H1 (cell line): Measurements from ENCODE around the gene PRRX2. TPM values are rescaled to one million over a fixed set of nuclear protein-coding genes. Genes with fewer than 3 reads are reported as not detected.

Experiments used
- CTCF ChIA-PET: fragments of 300-600 bp; sonication (Branson Sonifier 250); formaldehyde crosslinking; loops from one replicate; lab custom pipeline; 2021; ENCODE audit not compliant: partially characterized antibody; lab: Charles Lee
- POLR2A ChIA-PET: fragments of 300-600 bp; sonication (Branson Sonifier 250); formaldehyde crosslinking; loops from one replicate; lab custom pipeline; 2021; ENCODE audit warnings: inconsistent platforms; ENCODE audit not compliant: partially characterized antibody; lab: Charles Lee
- DNase-seq, 2 experiments: peaks; one replicate each; pipeline versions ENCODE4 v3.0.0 to v3.0.0-alpha.2; 2010 to 2022; ENCODE audit warnings: low spot score in 2 of 2, low read depth in 1 of 2, mixed read lengths in 1 of 2
- FAIRE-seq: peaks from 2 replicates; lab custom pipeline; 2011; peaks lifted over from hg19 to GRCh38; lab: Jason Lieb, UNC
- H2AFZ ChIP-seq: 2 replicates; pipeline ENCODE4 v1.8.1; 2012; ENCODE audit warnings: low read length, inconsistent platforms
- H2AK5ac ChIP-seq: 2 replicates; pipeline ENCODE4 v1.6.1; 2013; ENCODE audit warnings: low read depth, low read length
- H2BK120ac ChIP-seq: replicated peaks from 2 replicates; pipeline ENCODE3; 2013; ENCODE audit warnings: low read depth, low read length, inconsistent platforms
- H2BK12ac ChIP-seq: 2 replicates; pipeline ENCODE4 v1.6.1; 2013; ENCODE audit warnings: low read depth, low read length
- H2BK15ac ChIP-seq: 2 replicates; pipeline ENCODE4 v1.6.1; 2013; ENCODE audit warnings: low read length
- H2BK20ac ChIP-seq: 2 replicates; pipeline ENCODE4 v1.6.1; 2013; ENCODE audit warnings: low read length
- H2BK5ac ChIP-seq: 2 replicates; pipeline ENCODE4 v1.6.1; 2013; ENCODE audit warnings: low read depth, low read length
- H3K14ac ChIP-seq: 2 replicates; pipeline ENCODE4 v1.6.1; 2013; ENCODE audit warnings: inconsistent platforms; ENCODE audit not compliant: insufficient read length
- H3K18ac ChIP-seq: 2 replicates; pipeline ENCODE4 v1.6.1; 2013; ENCODE audit warnings: low read length; ENCODE audit errors: extremely low read depth
- H3K23ac ChIP-seq: 2 replicates; pipeline ENCODE4 v1.6.1; 2013; ENCODE audit warnings: inconsistent platforms; ENCODE audit not compliant: insufficient read length
- H3K23me2 ChIP-seq: 2 replicates; pipeline ENCODE4 v1.6.1; 2013; ENCODE audit warnings: low read depth, low read length
- H3K27ac ChIP-seq: 2 replicates; pipeline ENCODE4 v1.6.1; 2011; ENCODE audit warnings: low read depth, low read length, inconsistent platforms
- H3K27me3 ChIP-seq, 4 experiments: replicated peaks in 1 of 4; 1 replicate in 1 of 4; 2 replicates in 3 of 4; pipeline versions ENCODE4 v1.6.1 to v1.8.1; 2011 to 2013; ENCODE audit warnings: low read length in 3 of 4, mild to moderate bottlenecking in 3 of 4, inconsistent platforms in 2 of 4, mixed read lengths in 2 of 4, moderate library complexity in 1 of 4; ENCODE audit not compliant: control insufficient read depth in 3 of 4, insufficient read depth in 3 of 4; ENCODE audit errors: extremely low read depth in 1 of 4
- H3K36me3 ChIP-seq, 4 experiments: 2 replicates each; pipeline versions ENCODE4 v1.6.1 to v1.8.1; 2011 to 2013; ENCODE audit warnings: mild to moderate bottlenecking in 4 of 4, low read length in 3 of 4, moderate library complexity in 2 of 4, control low read depth in 1 of 4, inconsistent platforms in 1 of 4; ENCODE audit not compliant: insufficient read depth in 4 of 4, control insufficient read depth in 2 of 4
- H3K4ac ChIP-seq: replicated peaks from 2 replicates; pipeline ENCODE3; 2013; ENCODE audit warnings: low read length, low read depth, mixed read lengths, inconsistent platforms; ENCODE audit not compliant: insufficient read length
- H3K4me1 ChIP-seq, 4 experiments: replicated peaks in 1 of 4; 1 replicate in 1 of 4; 2 replicates in 3 of 4; pipeline versions ENCODE4 v1.6.1 to v1.8.1; 2011 to 2013; ENCODE audit warnings: low read length in 3 of 4, inconsistent platforms in 2 of 4, mixed read lengths in 1 of 4; ENCODE audit not compliant: insufficient read depth in 4 of 4, control insufficient read depth in 3 of 4
- H3K4me2 ChIP-seq, 2 experiments: 2 replicates each; pipeline versions ENCODE4 v1.6.1 to v1.8.1; 2011 to 2013; ENCODE audit warnings: low read depth in 2 of 2, low read length in 2 of 2, control low read depth in 1 of 2, inconsistent platforms in 1 of 2, mild to moderate bottlenecking in 1 of 2; ENCODE audit not compliant: insufficient read depth in 1 of 2
- H3K4me3 ChIP-seq, 4 experiments: fragments of 200-600, 300-600 bp in 1 of 4; sonication (generic), shearing (Covaris generic), sonication (Bioruptor Twin) in 1 of 4; 2 replicates each; pipeline versions ENCODE4 v1.5.1 to v1.8.1; 2011 to 2016; ENCODE audit warnings: low read length in 4 of 4, low read depth in 3 of 4, control low read depth in 2 of 4, inconsistent platforms in 2 of 4, mild to moderate bottlenecking in 2 of 4, mixed read lengths in 1 of 4, moderate library complexity in 1 of 4; ENCODE audit not compliant: insufficient read depth in 2 of 4; ENCODE audit errors: extremely low read depth in 1 of 4
- H3K56ac ChIP-seq: replicated peaks from 2 replicates; pipeline ENCODE3; 2013; ENCODE audit warnings: low read depth, mild to moderate bottlenecking, mixed read lengths, low read length, inconsistent platforms; ENCODE audit not compliant: insufficient read length
- H3K79me1 ChIP-seq: 2 replicates; pipeline ENCODE4 v1.6.1; 2013; ENCODE audit warnings: low read depth, low read length, control low read depth
- H3K79me2 ChIP-seq, 2 experiments: 2 replicates each; pipeline versions ENCODE4 v1.6.1 to v1.8.1; 2012 to 2013; ENCODE audit warnings: low read length in 2 of 2, mild to moderate bottlenecking in 2 of 2, inconsistent platforms in 1 of 2; ENCODE audit not compliant: insufficient read depth in 2 of 2, control insufficient read depth in 1 of 2
- H3K9ac ChIP-seq, 4 experiments: replicated peaks in 1 of 4; 1 replicate in 1 of 4; 2 replicates in 3 of 4; pipeline versions ENCODE4 v1.6.1 to v1.8.1; 2011 to 2013; ENCODE audit warnings: low read depth in 3 of 4, low read length in 3 of 4, control low read depth in 2 of 4, mild to moderate bottlenecking in 2 of 4, moderate library complexity in 2 of 4, inconsistent platforms in 1 of 4; ENCODE audit errors: extremely low read depth in 1 of 4
- H3K9me3 ChIP-seq, 2 experiments: 2 replicates each; pipeline versions ENCODE4 v1.6.1 to v1.8.1; 2012 to 2013; ENCODE audit warnings: mild to moderate bottlenecking in 2 of 2, moderate library complexity in 2 of 2, control low read depth in 1 of 2, inconsistent platforms in 1 of 2, low read depth in 1 of 2, low read length in 1 of 2, mixed read lengths in 1 of 2; ENCODE audit not compliant: insufficient read depth in 2 of 2
- H4K20me1 ChIP-seq, 2 experiments: replicated peaks in 1 of 2; 2 replicates each; pipeline versions ENCODE3 to v1.8.1; 2011 to 2013; ENCODE audit warnings: inconsistent platforms in 2 of 2, low read length in 2 of 2, mild to moderate bottlenecking in 1 of 2; ENCODE audit not compliant: insufficient read depth in 2 of 2, control insufficient read depth in 1 of 2
- H4K5ac ChIP-seq: 2 replicates; pipeline ENCODE4 v1.6.1; 2013; ENCODE audit warnings: low read length, low read depth, mixed read lengths, inconsistent platforms; ENCODE audit not compliant: insufficient read length
- H4K8ac ChIP-seq: 2 replicates; pipeline ENCODE4 v1.8.0; 2013; ENCODE audit warnings: mild to moderate bottlenecking, moderate library complexity, low read length, inconsistent platforms; ENCODE audit not compliant: insufficient read depth; ENCODE audit errors: extremely low read depth
- H4K91ac ChIP-seq: replicated peaks from 2 replicates; pipeline ENCODE3; 2013; ENCODE audit warnings: low read length, mixed read lengths, inconsistent platforms; ENCODE audit not compliant: insufficient read length
- BACH1 ChIP-seq: IDR thresholded peaks from 2 replicates; pipeline ENCODE4 v1.6.1; 2012; ENCODE audit warnings: low read length, improper control_type of control experiment
- BRCA1 ChIP-seq: IDR thresholded peaks from 2 replicates; pipeline ENCODE4 v1.6.1; 2012; ENCODE audit warnings: low read depth, low read length, improper control_type of control experiment
- EP300 ChIP-seq, 2 experiments: IDR thresholded peaks; 1 replicate in 1 of 2; 2 replicates in 1 of 2; pipeline ENCODE4 v1.6.1; 2011 to 2012; ENCODE audit warnings: low read depth in 2 of 2, low read length in 2 of 2, mild to moderate bottlenecking in 2 of 2, borderline replicate concordance in 1 of 2, inconsistent platforms in 1 of 2, moderate library complexity in 1 of 2
- HDAC2 ChIP-seq, 2 experiments: fragments of 300-600 bp in 1 of 2; sonication (generic) in 1 of 2; IDR thresholded peaks; 2 replicates each; pipeline ENCODE4 v1.6.1; 2011 to 2012; ENCODE audit warnings: low read depth in 2 of 2, low read length in 2 of 2, mild to moderate bottlenecking in 2 of 2, moderate library complexity in 2 of 2, borderline replicate concordance in 1 of 2, inconsistent platforms in 1 of 2
- KDM5A ChIP-seq: fragments of 200-600 bp; IDR thresholded peaks from 2 replicates; pipeline ENCODE4 v1.7.1; 2012; ENCODE audit warnings: mild to moderate bottlenecking, low read length, inconsistent platforms, mixed read lengths
- RFX5 ChIP-seq: IDR thresholded peaks from 2 replicates; pipeline ENCODE4 v1.6.1; 2011; ENCODE audit warnings: low read depth, low read length, improper control_type of control experiment, borderline replicate concordance
- SAP30 ChIP-seq: fragments of 300-600 bp; sonication (generic); IDR thresholded peaks from 2 replicates; pipeline ENCODE4 v1.7.1; 2012; ENCODE audit warnings: low read length, moderate library complexity, mild to moderate bottlenecking, inconsistent platforms; ENCODE audit not compliant: insufficient read depth, insufficient replicate concordance
- SRF ChIP-seq: IDR thresholded peaks from 2 replicates; pipeline ENCODE4 v1.6.1; 2011; ENCODE audit warnings: mild to moderate bottlenecking, low read depth, low read length, moderate library complexity
- TEAD4 ChIP-seq: IDR thresholded peaks from 2 replicates; pipeline ENCODE4 v1.6.1; 2012; ENCODE audit warnings: low read depth, low read length, inconsistent platforms, mixed read lengths
- WGBS, 2 experiments: shearing (Covaris generic) in 1 of 2; methylation state at CpG; one replicate each; pipeline versions ENCODE4 v1.1.6 to v1.1.7; 2013 to 2015; ENCODE audit warnings: low lambda C conversion rate in 2 of 2, mixed read lengths in 2 of 2, inconsistent platforms in 1 of 2, low coverage in 1 of 2, missing lambda C conversion rate in 1 of 2; ENCODE audit not compliant: insufficient replicate concordance in 2 of 2, insufficient coverage in 1 of 2, insufficient read length in 1 of 2; ENCODE audit errors: extremely low coverage in 1 of 2, missing lambda C conversion rate in 1 of 2; 5-methylcytosine and 5-hydroxymethylcytosine counted together
- polyA plus RNA-seq, 7 experiments: library from polyadenylated mRNA; depleted of rRNA in 3 of 7; stranded (reverse) in 5 of 7; unstranded in 2 of 7; fragments of >200 nt in 5 of 7; fragments of 200-250 nt in 2 of 7; gene quantifications; 1 replicate in 5 of 7; 2 replicates in 1 of 7; 4 replicates in 1 of 7; pipeline versions ENCODE4 v1.2.1 to v1.2.3, GENCODE V29; 2011 to 2013; ENCODE audit warnings: missing spikeins in 2 of 7, mixed read lengths in 2 of 7
- total RNA-seq: library from RNA; stranded (reverse); fragmentation: NEBNext Ultra II Directional; extraction: Animal tissue kit (Norgen Biotek cat#: 25700); gene quantifications from 2 replicates; pipeline ENCODE4 v1.2.1, GENCODE V29; 2021

PRRX2 gene
- total and polyA plus RNA-seq, 2 of the 8 experiments (the other 6 are each of a cell fraction or from before 2014, with no cell fraction given): 5.8 to 9.2 TPM

DNA sequence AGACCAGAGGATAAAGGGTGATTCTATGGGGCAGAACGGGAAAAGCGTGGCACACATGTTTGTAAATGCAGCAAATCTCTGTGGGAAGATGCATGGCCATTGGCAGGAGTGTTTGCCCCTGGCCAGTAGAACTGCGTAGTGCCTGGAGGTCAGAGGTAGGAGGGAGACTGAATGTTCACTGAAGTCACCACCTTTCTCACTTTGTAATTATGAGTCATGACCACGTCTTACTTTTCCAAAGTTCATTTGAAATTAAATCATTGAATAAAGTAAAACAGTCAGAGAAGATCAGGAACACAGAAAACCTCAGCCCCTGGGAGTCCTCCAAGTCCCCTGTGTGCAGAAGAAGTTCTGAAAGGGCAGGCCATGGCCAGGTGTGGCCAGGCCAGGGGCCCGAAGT lies 82.8 kb downstream of the PRRX2 start:
- H3K4me2 ChIP-seq: no peak overlapping the region
- no peaks in the 10 kb centered on the region; a peak in 1 of 7 replicates for H3K27me3 ChIP-seq
- no peak overlapping the region for H3K4me3 ChIP-seq
- H3K79me1 ChIP-seq: no peaks in the 10 kb centered on the region
- H4K8ac ChIP-seq: no peak overlapping the region
- no peak overlapping the region for H2BK5ac ChIP-seq
- no peak overlapping the region for H3K9ac ChIP-seq
- H2AK5ac ChIP-seq: no peak overlapping the region
- H4K5ac ChIP-seq: no peak overlapping the region
- no peak overlapping the region for H4K91ac ChIP-seq
- no peaks in the 10 kb centered on the region for H3K9me3 ChIP-seq
- FAIRE-seq (no peak), DNase-seq (no peak)
- no peak overlapping the region for H3K23ac ChIP-seq
- H2BK20ac ChIP-seq: no peak overlapping the region
- H3K27ac ChIP-seq: no peak overlapping the region
- ChIA-PET POLR2A (no interaction called here), CTCF (interaction anchor here (1.1 to 6.4 kb wide), 6 partner anchors 11 to 617 kb away, joined by 4 to 49 read pairs (median 18); no protein-coding TSS in a partner anchor)
- H2AFZ ChIP-seq: no peak overlapping the region
- H3K4ac ChIP-seq: no peak overlapping the region
- H3K23me2 ChIP-seq: no peaks in the 10 kb centered on the region
- no peak overlapping the region for H2BK12ac ChIP-seq
- no peaks in the 10 kb centered on the region for H3K36me3 ChIP-seq
- H3K18ac ChIP-seq: no peak overlapping the region
- no peak overlapping the region for H3K14ac ChIP-seq
- H3K4me1 ChIP-seq: peaks cover 0 to 10% (median 10%) of the 10 kb centered on the region in 4 experiments; a peak in 5 of 7 replicates
- H2BK120ac ChIP-seq: no peak overlapping the region
- H3K79me2 ChIP-seq: no peaks in the 10 kb centered on the region
- no peaks in the 10 kb centered on the region for H4K20me1 ChIP-seq
- H3K56ac ChIP-seq: no peak overlapping the region
- WGBS, 2 experiments: 83% methylated on average over 5 of the region's 5 CpGs; no CpG with 5 or more reads in 1 of the 2 experiments
- no peak overlapping the region for H2BK15ac ChIP-seq
- no peak for TF ChIP-seq KDM5A
- TF ChIP-seq BACH1: no peak
- no peak for TF ChIP-seq SRF
- TF ChIP-seq SAP30: no peak
- no peak for TF ChIP-seq RFX5
- TF ChIP-seq EP300 (IDR thresholded peaks at IDR 0.05; ENCODE audit: borderline replicate concordance in 1 of 2, low read depth in 2 of 2, low read length in 2 of 2): no peak
- TF ChIP-seq TEAD4: no peak
- no peak for TF ChIP-seq HDAC2 (IDR thresholded peaks at IDR 0.05; ENCODE audit: borderline replicate concordance in 1 of 2, low read depth in 2 of 2, low read length in 2 of 2)
- TF ChIP-seq BRCA1: no peak
